ENCODE results near the gene TMEM82.
A peak's percentile ranks its signal among the peaks of the same experiment; 100 is the strongest.

The TMEM82 gene

DNA sequence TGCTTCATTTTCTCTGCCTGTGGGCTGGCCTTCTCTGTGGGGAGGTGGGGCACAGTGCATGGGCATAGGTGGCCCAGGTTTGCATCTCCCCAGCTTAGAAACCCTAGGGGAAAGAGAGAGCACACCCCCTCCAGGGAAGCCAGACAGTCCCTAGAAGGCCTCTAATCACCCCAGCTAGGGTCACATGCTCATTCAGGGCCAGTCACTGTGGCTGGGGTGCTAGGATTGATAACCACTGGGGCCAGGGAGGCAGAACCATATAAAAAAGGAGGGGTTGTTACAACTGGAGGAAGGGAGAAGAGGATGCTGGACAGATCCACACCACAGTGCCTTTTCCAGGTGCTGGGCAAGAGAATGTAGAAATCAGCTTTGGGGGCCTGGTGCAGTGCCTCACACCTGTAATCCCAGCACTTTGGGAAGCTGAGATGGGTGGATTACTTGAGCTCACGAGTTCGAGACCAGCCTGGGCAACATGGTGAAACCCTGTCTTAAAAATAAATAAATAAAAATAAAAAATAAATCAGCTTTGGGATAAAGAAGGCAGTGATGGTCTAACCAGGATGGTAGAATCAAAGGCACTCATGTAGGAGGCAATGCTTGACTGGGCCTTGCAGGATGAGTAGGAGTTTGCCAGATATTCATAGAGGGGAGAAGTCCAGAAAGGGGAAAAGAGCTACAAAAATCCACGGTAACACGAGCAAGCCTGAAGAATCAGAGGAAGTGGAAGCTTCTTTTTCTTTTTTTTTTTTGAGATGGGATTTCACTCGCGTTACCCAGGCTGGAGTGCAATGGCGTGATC lies 35.8 kb downstream of the TMEM82 start:
- FAIRE-seq (no peak), DNase-seq (ENCODE audit: low spot score) (no peak)

DNA sequence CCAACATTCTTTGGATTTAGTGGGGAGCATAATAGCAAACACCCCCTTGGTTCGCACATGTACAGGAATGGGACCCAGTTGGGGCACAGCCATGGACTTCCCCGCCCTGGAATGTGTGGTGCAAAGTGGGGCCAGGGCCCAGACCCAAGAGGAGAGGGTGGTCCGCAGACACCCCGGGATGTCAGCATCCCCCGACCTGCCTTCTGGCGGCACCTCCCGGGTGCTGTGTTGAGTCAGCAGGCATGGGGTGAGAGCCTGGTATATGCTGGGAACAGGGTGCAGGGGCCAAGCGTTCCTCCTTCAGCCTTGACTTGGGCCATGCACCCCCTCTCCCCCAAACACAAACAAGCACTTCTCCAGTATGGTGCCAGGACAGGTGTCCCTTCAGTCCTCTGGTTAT lies 43.4 kb downstream of the TMEM82 start:
- no peak for FAIRE-seq
- DNase-seq (ENCODE audit: low spot score): no peak

DNA sequence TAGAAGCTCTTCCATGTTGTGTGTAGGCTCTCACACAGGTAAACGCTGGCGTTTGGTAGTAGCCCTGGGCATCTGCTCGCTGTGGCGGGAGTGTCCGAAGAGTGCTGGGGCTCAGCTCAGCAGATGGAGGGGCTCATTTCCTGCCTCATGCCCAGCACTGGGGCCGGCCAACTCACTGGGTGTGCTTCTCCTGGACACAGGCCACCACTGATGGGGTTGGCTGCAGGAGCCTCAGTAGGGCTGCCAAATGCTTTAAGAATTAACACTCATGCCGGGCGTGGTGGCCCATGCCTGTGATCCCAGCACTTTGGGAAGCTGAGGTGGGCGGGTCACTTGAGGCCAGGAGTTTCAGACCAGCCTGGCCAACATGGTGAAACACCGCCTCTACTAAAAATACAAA lies 44.3 kb downstream of the TMEM82 start:
- DNase-seq (ENCODE audit: low spot score) (no peak), FAIRE-seq (no peak)

DNA sequence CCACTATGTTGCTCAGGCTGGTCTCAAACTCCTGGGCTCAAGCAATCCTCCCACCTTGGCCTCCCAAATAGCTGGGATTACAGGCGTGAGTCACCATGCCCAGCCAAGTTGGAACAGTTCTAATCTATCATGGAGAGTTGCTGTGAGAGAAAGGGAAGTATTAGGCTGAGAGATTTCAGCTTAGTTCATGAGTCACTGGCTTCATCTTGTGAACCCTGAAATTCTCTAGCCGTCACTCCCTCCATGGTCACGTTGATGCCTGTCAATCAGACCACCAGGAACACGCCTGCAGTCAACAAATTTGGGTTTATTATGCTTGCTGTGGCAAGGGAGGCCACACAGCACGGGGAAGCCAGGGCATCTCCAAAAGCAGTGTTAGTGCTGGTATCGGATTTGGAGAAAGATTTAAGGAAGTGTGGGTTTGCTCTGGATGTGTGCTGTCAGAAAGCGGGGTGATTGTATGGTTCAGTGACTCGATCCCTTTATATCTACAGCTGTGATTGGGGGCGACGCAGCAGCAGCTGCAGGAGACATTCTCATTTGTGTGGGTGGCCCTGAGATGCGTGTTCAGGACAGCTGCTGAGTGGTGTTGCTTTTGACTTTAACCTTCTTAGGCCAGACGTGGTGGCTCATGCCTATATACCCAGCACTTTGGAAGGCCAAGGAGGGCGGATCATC lies 46.5 kb downstream of the TMEM82 start:
- DNase-seq (ENCODE audit: low spot score): peak; percentile 14
- no peak for FAIRE-seq

DNA sequence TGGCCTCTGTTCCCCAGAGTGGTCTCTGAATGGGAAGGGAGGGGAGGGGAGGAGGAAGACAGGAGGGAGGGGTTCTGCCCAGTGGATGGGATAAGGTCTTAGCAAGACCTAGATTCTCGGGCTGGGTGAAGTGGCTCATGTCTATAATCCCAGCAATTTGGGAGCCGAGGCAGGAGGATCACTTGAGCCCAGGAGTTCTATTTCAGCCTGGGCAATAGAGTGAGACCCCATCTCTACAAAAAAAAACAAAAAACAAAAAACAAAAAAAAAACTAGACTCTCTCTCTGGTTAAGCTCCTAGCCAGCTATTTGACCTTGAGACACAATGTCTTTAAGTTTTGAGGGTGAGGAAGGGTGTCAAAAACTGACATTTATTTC lies 53.8 kb downstream of the TMEM82 start:
- FAIRE-seq: no peak
- DNase-seq (ENCODE audit: low spot score): no peak
